IMR-90 (cell line): Measurements from ENCODE around the gene HNRNPH2. TPM values are rescaled to one million over a fixed set of nuclear protein-coding genes. Genes with fewer than 3 reads are reported as not detected.
A peak's percentile ranks its signal among the peaks of the same experiment; 100 is the strongest.

ENCODE experiments used
- ATAC-seq: fragments of 200-7000 bp; cut with Tn5 transposase; 2 replicates; pipeline ENCODE4 v1.9.1; 2020; ENCODE audit warnings: low read depth, mild to moderate bottlenecking, moderate library complexity
- BruUV-seq: library from RNA; stranded (reverse); fragments of 400-500 nt; replicated peaks from 2 replicates; lab custom pipeline; 2021; lab: Mats Ljungman, UMichigan
- CTCF ChIA-PET: fragments of 300-600 bp; formaldehyde crosslinking; extraction: SDS; loops from one replicate; lab custom pipeline; 2021; ENCODE audit warnings: antibody characterized with exemption; lab: Yijun Ruan, JAX
- POLR2A ChIA-PET: fragments of 300-600 bp; sonication (Branson Sonifier 250); formaldehyde crosslinking; loops from one replicate; lab custom pipeline; 2022; ENCODE audit warnings: antibody characterized with exemption; ENCODE audit not compliant: unreplicated experiment; lab: Charles Lee
- DNase-seq: peaks from one replicate; pipeline ENCODE4 v3.0.0; 2013
- H2AFZ ChIP-seq: replicated peaks from 2 replicates; pipeline ENCODE3; 2013; ENCODE audit warnings: low read length, mild to moderate bottlenecking; ENCODE audit not compliant: poor library complexity
- H2AK5ac ChIP-seq: 2 replicates; pipeline ENCODE4 v1.6.1; 2013; ENCODE audit warnings: low read depth, low read length, inconsistent platforms
- H2AK9ac ChIP-seq: replicated peaks from 2 replicates; pipeline ENCODE3; 2013; ENCODE audit warnings: mild to moderate bottlenecking, low read depth, low read length, moderate library complexity; ENCODE audit not compliant: poor library complexity
- H2BK120ac ChIP-seq: 2 replicates; pipeline ENCODE4 v1.6.1; 2013; ENCODE audit warnings: low read depth, low read length, inconsistent platforms
- H2BK15ac ChIP-seq: 3 replicates; pipeline ENCODE4 v1.6.1; 2013; ENCODE audit warnings: low read depth, low read length, inconsistent platforms
- H2BK20ac ChIP-seq: 2 replicates; pipeline ENCODE4 v1.6.1; 2013; ENCODE audit warnings: low read depth, mild to moderate bottlenecking, inconsistent platforms, low read length, moderate library complexity
- H2BK5ac ChIP-seq: 2 replicates; pipeline ENCODE4 v1.6.1; 2013; ENCODE audit warnings: mild to moderate bottlenecking, low read depth, low read length, inconsistent platforms; ENCODE audit not compliant: poor library complexity, severe bottlenecking
- H3K14ac ChIP-seq: replicated peaks from 2 replicates; pipeline ENCODE4 v1.6.1; 2013; ENCODE audit warnings: low read depth, low read length, inconsistent platforms
- H3K18ac ChIP-seq: 2 replicates; pipeline ENCODE4 v1.6.1; 2013; ENCODE audit warnings: low read depth, low read length, control low read depth
- H3K23ac ChIP-seq: 2 replicates; pipeline ENCODE4 v1.6.1; 2013; ENCODE audit warnings: low read depth, low read length, inconsistent platforms
- H3K27ac ChIP-seq: 2 replicates; pipeline ENCODE4 v1.5.1; 2013; ENCODE audit warnings: mild to moderate bottlenecking, control low read depth, low read length; ENCODE audit not compliant: insufficient read depth
- H3K27me3 ChIP-seq: 2 replicates; pipeline ENCODE4 v1.6.1; 2013; ENCODE audit warnings: low read length; ENCODE audit not compliant: control insufficient read depth, insufficient read depth
- H3K36me3 ChIP-seq: 2 replicates; pipeline ENCODE4 v1.6.1; 2013; ENCODE audit warnings: low read length, mixed read lengths; ENCODE audit not compliant: control insufficient read depth, insufficient read depth
- H3K4ac ChIP-seq: 2 replicates; pipeline ENCODE4 v1.6.1; 2013; ENCODE audit warnings: low read depth, low read length, inconsistent platforms
- H3K4me1 ChIP-seq: 2 replicates; pipeline ENCODE4 v1.6.1; 2013; ENCODE audit warnings: low read length, mixed read lengths; ENCODE audit not compliant: control insufficient read depth, insufficient read depth
- H3K4me2 ChIP-seq: 2 replicates; pipeline ENCODE4 v1.6.1; 2013; ENCODE audit warnings: low read depth, mild to moderate bottlenecking, control low read depth, low read length, moderate library complexity
- H3K4me3 ChIP-seq: 2 replicates; pipeline ENCODE4 v1.5.1; 2013; ENCODE audit warnings: low read depth, mild to moderate bottlenecking, control low read depth, low read length, moderate library complexity; ENCODE audit not compliant: insufficient read depth
- H3K56ac ChIP-seq: 2 replicates; pipeline ENCODE4 v1.6.1; 2013; ENCODE audit warnings: low read length, inconsistent platforms; ENCODE audit not compliant: insufficient read depth; ENCODE audit errors: extremely low read depth
- H3K79me1 ChIP-seq, 2 experiments: 2 replicates each; pipeline ENCODE4 v1.6.1; 2013; ENCODE audit warnings: low read length in 2 of 2, inconsistent platforms in 1 of 2, low read depth in 1 of 2
- H3K9ac ChIP-seq: 2 replicates; pipeline ENCODE4 v1.6.1; 2013; ENCODE audit warnings: low read depth, low read length, control low read depth
- H3K9me1 ChIP-seq: 2 replicates; pipeline ENCODE4 v1.6.1; 2013; ENCODE audit warnings: low read length, inconsistent platforms; ENCODE audit not compliant: insufficient read depth
- H3K9me3 ChIP-seq: 2 replicates; pipeline ENCODE4 v1.6.1; 2013; ENCODE audit warnings: low read length; ENCODE audit not compliant: control insufficient read depth, insufficient read depth
- H4K20me1 ChIP-seq: 2 replicates; pipeline ENCODE4 v1.6.1; 2013; ENCODE audit warnings: low read length, inconsistent platforms; ENCODE audit not compliant: insufficient read depth
- H4K5ac ChIP-seq: 2 replicates; pipeline ENCODE4 v1.6.1; 2013; ENCODE audit warnings: mild to moderate bottlenecking, low read depth, low read length, control low read depth
- H4K8ac ChIP-seq, 2 experiments: 2 replicates each; pipeline ENCODE4 v1.6.1; 2013; ENCODE audit warnings: low read depth in 2 of 2, low read length in 2 of 2, control low read depth in 1 of 2, inconsistent platforms in 1 of 2
- H4K91ac ChIP-seq: 2 replicates; pipeline ENCODE4 v1.6.1; 2013; ENCODE audit warnings: low read depth, low read length, inconsistent platforms; ENCODE audit not compliant: insufficient read depth
- MAZ ChIP-seq: IDR thresholded peaks from 2 replicates; pipeline ENCODE4 v1.6.1; 2012; ENCODE audit warnings: low read depth, mild to moderate bottlenecking, low read length, improper control_type of control experiment, moderate library complexity, borderline replicate concordance
- WGBS, 2 experiments: methylation state at CpG; one replicate each; pipeline versions ENCODE4 v1.1.5 to v1.1.7; 2013; ENCODE audit warnings: missing lambda C conversion rate in 2 of 2; ENCODE audit not compliant: insufficient read length in 1 of 2; ENCODE audit errors: extremely low coverage in 2 of 2; 5-methylcytosine and 5-hydroxymethylcytosine counted together
- dilution Hi-C: fragments of 300-500 bp; cut with HindIII; formaldehyde crosslinking; loops from one replicate; pipeline ENCODE4 v1.14.3; 2018; ENCODE audit warnings: low sequenced_read_pairs; ENCODE audit not compliant: unreplicated experiment
- in situ Hi-C: fragments of 300-500 bp; cut with MboI; formaldehyde crosslinking; loops from 3 replicates; pipeline ENCODE4 v1.14.3; 2019; ENCODE audit warnings: low sequenced_read_pairs, inconsistent platforms, mixed read lengths
- intact Hi-C: fragments of 100-400 bp; cut with micrococcal nuclease; formaldehyde crosslinking; loops from 2 replicates; pipeline ENCODE4 v1.10.0; 2022
- polyA plus RNA-seq, 3 experiments: library from polyadenylated mRNA; depleted of rRNA; stranded (reverse); fragments of >200 nt; gene quantifications; 2 replicates each; pipeline ENCODE4 v1.2.3, GENCODE V29; 2012; ENCODE audit warnings: low replicate concordance in 1 of 3
- total RNA-seq: library from RNA; depleted of rRNA; stranded (reverse); fragments of >200 nt; gene quantifications from 2 replicates; pipeline ENCODE4 v1.2.3, GENCODE V29; 2012
- TF ChIP-seq, protein P1 (sequence below): fragments of 150-350 bp; IDR thresholded peaks from 2 replicates; pipeline ENCODE4 v1.6.1; 2017; ENCODE audit warnings: mild to moderate bottlenecking, antibody characterized with exemption, low read length, low read depth

The HNRNPH2 gene
- total and polyA plus RNA-seq, 2 of the 4 experiments (the other 2 are of a cell fraction) = 42.8 to 54.3 TPM

DNA sequence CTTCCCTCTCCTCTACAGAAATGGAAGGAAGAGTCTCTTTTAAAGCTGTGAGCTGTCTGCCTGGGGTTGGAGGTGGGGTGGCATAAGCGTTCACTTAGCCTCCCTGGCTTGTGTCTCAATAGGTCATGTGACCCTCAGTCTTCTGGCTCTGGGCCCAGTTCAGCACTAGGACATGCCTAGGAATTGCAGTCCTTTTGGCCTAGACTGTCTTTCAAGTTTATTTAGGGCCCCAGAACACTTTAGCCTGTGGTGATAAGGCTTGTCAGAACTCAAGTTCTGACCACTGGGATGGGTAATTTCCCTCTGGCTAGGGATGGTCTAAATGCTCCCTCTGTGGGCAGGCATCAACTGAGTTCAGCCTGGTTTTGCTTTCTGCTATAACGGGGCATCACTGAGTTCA is 42.9 kb downstream of the HNRNPH2 start:
- no peak overlapping the region for H2BK120ac ChIP-seq
- peak; percentile 46 for ATAC-seq
- no peak overlapping the region for H3K4me3 ChIP-seq
- intact Hi-C loops = no loop called here
- TF ChIP-seq MAZ = no peak
- TF ChIP-seq, protein P1, sequence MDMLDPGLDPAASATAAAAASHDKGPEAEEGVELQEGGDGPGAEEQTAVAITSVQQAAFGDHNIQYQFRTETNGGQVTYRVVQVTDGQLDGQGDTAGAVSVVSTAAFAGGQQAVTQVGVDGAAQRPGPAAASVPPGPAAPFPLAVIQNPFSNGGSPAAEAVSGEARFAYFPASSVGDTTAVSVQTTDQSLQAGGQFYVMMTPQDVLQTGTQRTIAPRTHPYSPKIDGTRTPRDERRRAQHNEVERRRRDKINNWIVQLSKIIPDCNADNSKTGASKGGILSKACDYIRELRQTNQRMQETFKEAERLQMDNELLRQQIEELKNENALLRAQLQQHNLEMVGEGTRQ = peak; percentile 55
- H3K4ac ChIP-seq = no peak overlapping the region
- H3K27me3 ChIP-seq = no peaks in the 10 kb centered on the region
- no peak overlapping the region for H2AK9ac ChIP-seq
- H3K4me2 ChIP-seq = no peak overlapping the region
- no peaks in the 10 kb centered on the region for H3K4me1 ChIP-seq
- no peaks in the 10 kb centered on the region for H3K9me3 ChIP-seq
- H4K8ac ChIP-seq = no peak overlapping the region
- dilution Hi-C loops = no loop called here
- no peaks in the 10 kb centered on the region; the same call in 1 of the 2 replicates for H3K9me1 ChIP-seq
- H3K79me1 ChIP-seq = no peaks in the 10 kb centered on the region
- H3K18ac ChIP-seq = no peak overlapping the region
- no peak overlapping the region for H3K23ac ChIP-seq
- no peaks in the 10 kb centered on the region for H3K36me3 ChIP-seq
- in situ Hi-C loops = no loop called here
- no peak overlapping the region for H2AK5ac ChIP-seq
- ChIA-PET POLR2A (no interaction called here), CTCF (no interaction called here)
- no peak overlapping the region for H3K56ac ChIP-seq
- H3K14ac ChIP-seq = no peak overlapping the region
- H4K20me1 ChIP-seq = no peaks in the 10 kb centered on the region
- no TSS peak for BruUV-seq
- no peak overlapping the region for H2BK5ac ChIP-seq
- no peak overlapping the region for H4K91ac ChIP-seq
- H2BK20ac ChIP-seq = no peak overlapping the region
- WGBS, 2 experiments = no CpG with 5 or more reads among the region's 2 CpGs
- H4K5ac ChIP-seq = no peak overlapping the region
- DNase-seq = peak; percentile 30
- no peak overlapping the region for H2BK15ac ChIP-seq
- no peak overlapping the region for H2AFZ ChIP-seq
- H3K27ac ChIP-seq = no peak overlapping the region
- H3K9ac ChIP-seq = no peak overlapping the region
